ENCODE measurements around the gene HARS2.

DNA sequence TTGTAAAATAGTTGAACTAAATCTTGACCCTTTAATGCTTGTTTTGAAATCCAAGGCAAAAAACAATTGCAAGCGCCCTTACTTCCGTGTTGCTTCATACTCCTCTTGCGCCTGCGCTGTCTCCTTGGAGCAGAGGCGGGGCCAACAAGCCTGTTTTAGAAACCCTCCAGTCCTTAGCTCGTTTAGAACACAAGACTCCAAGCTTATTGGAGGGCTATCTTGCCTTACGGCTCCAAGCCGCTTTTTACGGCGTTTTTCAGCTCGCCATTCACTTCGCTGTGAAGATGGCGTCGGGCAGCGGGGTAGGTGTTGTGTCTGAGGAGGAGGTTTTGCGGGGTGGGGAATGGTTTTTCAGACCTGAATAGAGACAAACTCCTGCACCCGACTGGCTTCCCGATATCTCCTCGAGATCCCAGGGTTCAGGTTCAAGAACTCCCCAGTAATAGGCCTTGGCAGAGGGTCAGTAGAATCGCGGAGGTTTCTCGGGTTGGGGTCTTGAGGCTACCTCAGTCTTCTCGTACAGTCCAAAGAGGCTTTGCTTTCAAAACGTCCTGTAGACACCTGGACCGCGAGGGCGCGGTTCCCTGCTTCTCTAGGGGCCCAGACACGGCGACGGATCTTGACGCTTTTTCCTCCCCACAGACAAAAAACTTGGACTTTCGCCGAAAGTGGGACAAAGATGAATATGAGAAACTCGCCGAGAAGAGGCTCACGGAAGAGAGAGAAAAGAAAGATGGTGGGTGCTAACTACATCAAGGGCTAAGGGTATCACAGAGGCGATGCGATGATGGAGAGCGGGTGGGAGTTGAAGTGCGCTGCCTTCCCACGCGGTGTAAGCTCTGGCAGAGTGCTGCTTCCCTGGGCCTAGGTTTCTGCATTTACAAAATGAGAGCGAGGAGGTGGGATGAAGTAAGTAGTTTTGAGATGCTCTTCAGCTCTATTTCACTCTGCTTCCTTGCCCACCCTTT lies 9.2 kb downstream of the HARS2 start, which contains the start of gene ZMAT2:
- TF ChIP-seq, protein P1, sequence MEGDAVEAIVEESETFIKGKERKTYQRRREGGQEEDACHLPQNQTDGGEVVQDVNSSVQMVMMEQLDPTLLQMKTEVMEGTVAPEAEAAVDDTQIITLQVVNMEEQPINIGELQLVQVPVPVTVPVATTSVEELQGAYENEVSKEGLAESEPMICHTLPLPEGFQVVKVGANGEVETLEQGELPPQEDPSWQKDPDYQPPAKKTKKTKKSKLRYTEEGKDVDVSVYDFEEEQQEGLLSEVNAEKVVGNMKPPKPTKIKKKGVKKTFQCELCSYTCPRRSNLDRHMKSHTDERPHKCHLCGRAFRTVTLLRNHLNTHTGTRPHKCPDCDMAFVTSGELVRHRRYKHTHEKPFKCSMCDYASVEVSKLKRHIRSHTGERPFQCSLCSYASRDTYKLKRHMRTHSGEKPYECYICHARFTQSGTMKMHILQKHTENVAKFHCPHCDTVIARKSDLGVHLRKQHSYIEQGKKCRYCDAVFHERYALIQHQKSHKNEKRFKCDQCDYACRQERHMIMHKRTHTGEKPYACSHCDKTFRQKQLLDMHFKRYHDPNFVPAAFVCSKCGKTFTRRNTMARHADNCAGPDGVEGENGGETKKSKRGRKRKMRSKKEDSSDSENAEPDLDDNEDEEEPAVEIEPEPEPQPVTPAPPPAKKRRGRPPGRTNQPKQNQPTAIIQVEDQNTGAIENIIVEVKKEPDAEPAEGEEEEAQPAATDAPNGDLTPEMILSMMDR (IDR thresholded peaks at IDR 0.05), result no peak
- peak in 3 of 4 donors; percentile 41 to 75 (median 71) for TF ChIP-seq POLR2A (IDR thresholded peaks at IDR 0.05)
